ENCODE data around the gene NAALADL2. TPM values are rescaled to one million over a fixed set of nuclear protein-coding genes. Genes with fewer than 3 reads are reported as not detected.

The NAALADL2 gene
- total RNA-seq, 1 experiment from 2014 or later = not detected

DNA sequence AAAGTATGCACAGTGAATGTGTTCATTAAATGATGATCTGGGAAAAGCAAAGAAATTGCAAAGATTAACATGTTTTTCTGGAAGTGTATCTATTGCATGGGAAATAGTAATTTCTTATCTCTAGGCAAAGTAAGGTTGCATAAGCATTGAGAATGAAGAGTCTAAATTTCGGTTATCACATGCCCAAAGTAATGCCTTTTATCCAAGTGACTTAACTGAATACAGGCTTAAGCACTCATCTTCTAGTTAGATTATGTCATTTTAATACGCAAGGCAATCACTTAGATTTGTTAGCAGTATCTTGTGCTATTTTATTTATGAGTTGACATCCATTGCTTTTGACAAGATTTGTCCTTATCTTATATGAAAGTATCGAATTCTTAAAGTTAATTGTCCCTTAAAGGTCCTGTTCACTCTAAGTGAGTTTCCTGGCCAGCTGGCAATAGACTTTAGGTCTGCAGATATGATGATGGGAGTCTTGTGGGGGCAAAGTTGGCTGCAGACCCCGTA is 100.5 kb downstream of the NAALADL2 start:
- Histone ChIP-seq H3K4me2 (ENCODE audit: low read depth, low read length, poor library complexity, severe bottlenecking) (no peak overlapping the region), H3K79me2 (ENCODE audit: low read length) (no peaks in the 10 kb centered on the region), H2AFZ (ENCODE audit: low read length) (no peak overlapping the region), H4K20me1 (ENCODE audit: insufficient read depth, low read depth, low read length) (no peaks in the 10 kb centered on the region), H3K9me2 (replicated peaks; ENCODE audit: insufficient read depth, low read length) (no peaks in the 10 kb centered on the region), H3K27ac (ENCODE audit: low read length) (no peak overlapping the region), H3K36me3 (ENCODE audit: insufficient read depth, low read length) (no peaks in the 10 kb centered on the region), H3K9ac (ENCODE audit: low read length) (no peak overlapping the region), H3K27me3 (ENCODE audit: low read length) (no peaks in the 10 kb centered on the region), H3K4me3 (ENCODE audit: low read length) (no peak overlapping the region), H3K9me3 (ENCODE audit: low read length) (peaks cover 29% of the 10 kb centered on the region), H3K4me1 (ENCODE audit: low read length) (no peaks in the 10 kb centered on the region)
- no peak for DNase-seq

DNA sequence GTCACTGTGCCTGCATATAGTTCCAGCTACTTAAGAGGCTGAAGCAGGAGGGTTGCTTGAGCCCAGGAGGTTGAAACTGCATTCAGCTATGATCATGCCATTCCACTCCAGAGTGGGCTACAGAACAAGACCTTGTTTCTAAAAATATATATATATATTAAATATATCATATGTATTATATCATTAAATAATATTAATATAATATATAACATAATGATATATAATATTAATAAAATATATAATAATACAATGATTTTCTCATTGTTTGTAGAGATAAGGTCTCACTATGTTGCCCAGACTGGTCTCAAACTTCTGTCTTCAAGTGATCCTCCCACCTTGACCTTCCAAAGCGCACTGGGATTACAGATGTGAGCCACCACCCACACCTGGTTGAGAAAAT is 101.8 kb downstream of the NAALADL2 start:
- H3K27ac ChIP-seq (ENCODE audit: low read length) = no peak overlapping the region
- no peak for DNase-seq

DNA sequence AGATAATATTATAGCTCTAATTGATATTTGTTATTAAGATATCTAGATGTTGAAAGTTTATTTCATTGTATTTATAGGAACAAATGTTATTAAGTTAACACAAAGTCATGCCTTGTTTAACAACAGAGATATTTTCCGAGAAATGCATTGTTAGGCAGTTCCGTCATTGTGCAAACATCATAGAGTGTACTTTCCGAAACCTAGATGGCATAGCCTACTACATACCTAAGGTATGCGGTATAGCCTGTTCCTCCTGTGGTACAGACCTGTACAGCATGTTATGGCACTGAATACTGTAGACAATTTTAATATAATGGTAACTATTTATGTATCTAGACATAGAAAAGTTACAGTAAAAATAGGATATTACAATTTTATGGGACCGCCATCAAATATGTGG is 114.3 kb downstream of the NAALADL2 start:
- Histone ChIP-seq H3K79me2 (ENCODE audit: low read length) (no peaks in the 10 kb centered on the region), H3K4me3 (ENCODE audit: low read length) (no peak overlapping the region), H3K9ac (ENCODE audit: low read length) (no peak overlapping the region), H3K27me3 (ENCODE audit: low read length) (no peaks in the 10 kb centered on the region), H2AFZ (ENCODE audit: low read length) (no peak overlapping the region), H3K4me2 (ENCODE audit: low read depth, low read length, poor library complexity, severe bottlenecking) (no peak overlapping the region), H4K20me1 (ENCODE audit: insufficient read depth, low read depth, low read length) (no peaks in the 10 kb centered on the region), H3K9me2 (replicated peaks; ENCODE audit: insufficient read depth, low read length) (no peaks in the 10 kb centered on the region), H3K27ac (ENCODE audit: low read length) (no peak overlapping the region), H3K36me3 (ENCODE audit: insufficient read depth, low read length) (no peaks in the 10 kb centered on the region), H3K4me1 (ENCODE audit: low read length) (no peaks in the 10 kb centered on the region), H3K9me3 (ENCODE audit: low read length) (peaks cover 21% of the 10 kb centered on the region)
- no peak for DNase-seq

More for the DNA sequence above, 101.8 kb downstream of the NAALADL2 start:
- Histone ChIP-seq H3K27me3 (ENCODE audit: low read length) (no peaks in the 10 kb centered on the region), H3K4me1 (ENCODE audit: low read length) (no peaks in the 10 kb centered on the region), H2AFZ (ENCODE audit: low read length) (no peak overlapping the region), H3K4me3 (ENCODE audit: low read length) (no peak overlapping the region), H3K9me3 (ENCODE audit: low read length) (peaks cover 24% of the 10 kb centered on the region; the same call in 1 of the 2 replicates), H3K79me2 (ENCODE audit: low read length) (no peaks in the 10 kb centered on the region), H3K9ac (ENCODE audit: low read length) (no peak overlapping the region), H3K9me2 (replicated peaks; ENCODE audit: insufficient read depth, low read length) (no peaks in the 10 kb centered on the region), H3K36me3 (ENCODE audit: insufficient read depth, low read length) (no peaks in the 10 kb centered on the region), H4K20me1 (ENCODE audit: insufficient read depth, low read depth, low read length) (no peaks in the 10 kb centered on the region), H3K4me2 (ENCODE audit: low read depth, low read length, poor library complexity, severe bottlenecking) (no peak overlapping the region)

DNA sequence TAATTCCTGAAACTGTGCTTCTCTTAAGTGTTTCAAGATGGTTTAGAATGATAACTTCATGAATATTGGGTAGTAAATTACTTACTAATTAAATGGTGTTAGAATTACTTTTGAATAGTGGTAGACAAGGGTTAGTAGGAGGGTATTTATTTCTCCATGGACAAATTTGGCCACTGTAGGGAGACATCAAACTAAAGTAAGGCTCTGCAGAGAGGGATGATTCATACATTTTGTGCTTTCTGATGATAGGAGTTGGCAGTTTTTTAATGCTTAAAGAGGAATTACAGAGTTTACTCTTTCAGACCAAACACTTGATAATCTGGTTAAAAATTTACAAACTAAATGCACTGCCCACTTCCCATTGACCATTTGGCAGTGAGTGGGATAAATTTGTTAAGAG is 127.6 kb downstream of the NAALADL2 start:
- no peaks in the 10 kb centered on the region for H3K4me1 ChIP-seq (ENCODE audit: low read length)
- no peak for DNase-seq
- H4K20me1 ChIP-seq (ENCODE audit: insufficient read depth, low read depth, low read length) = no peaks in the 10 kb centered on the region
- H3K27ac ChIP-seq (ENCODE audit: low read length) = no peak overlapping the region
- no peaks in the 10 kb centered on the region for H3K36me3 ChIP-seq (ENCODE audit: insufficient read depth, low read length)
- no peak overlapping the region for H3K4me3 ChIP-seq (ENCODE audit: low read length)
- H3K9ac ChIP-seq (ENCODE audit: low read length) = no peak overlapping the region
- no peak overlapping the region for H2AFZ ChIP-seq (ENCODE audit: low read length)
- H3K9me3 ChIP-seq (ENCODE audit: low read length) = peaks cover 13% of the 10 kb centered on the region
- no peaks in the 10 kb centered on the region for H3K9me2 ChIP-seq (replicated peaks; ENCODE audit: insufficient read depth, low read length)
- H3K4me2 ChIP-seq (ENCODE audit: low read depth, low read length, poor library complexity, severe bottlenecking) = no peak overlapping the region
- no peaks in the 10 kb centered on the region for H3K79me2 ChIP-seq (ENCODE audit: low read length)
- no peaks in the 10 kb centered on the region for H3K27me3 ChIP-seq (ENCODE audit: low read length)

DNA sequence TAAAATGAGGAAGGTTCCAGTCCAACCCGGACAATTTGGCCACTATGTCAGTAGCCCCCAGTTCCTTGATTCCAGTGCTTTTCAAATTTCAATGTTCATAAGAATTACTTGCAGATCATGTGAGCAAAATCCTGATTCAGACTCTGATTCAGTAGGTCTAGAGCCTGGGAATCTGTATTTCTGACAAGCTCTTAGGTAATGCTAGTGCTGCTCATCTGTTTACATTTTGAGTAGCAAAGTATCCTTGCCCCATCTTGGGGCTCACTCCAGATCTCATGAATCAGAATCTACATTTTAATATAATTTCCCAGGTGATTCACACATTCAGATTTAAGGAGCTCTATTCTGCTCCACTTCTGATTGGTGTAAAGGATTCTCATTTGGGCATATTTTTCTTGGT is 142.0 kb downstream of the NAALADL2 start:
- Histone ChIP-seq H3K9me3 (ENCODE audit: low read length) (peaks cover 32% of the 10 kb centered on the region), H3K9ac (ENCODE audit: low read length) (no peak overlapping the region), H3K27me3 (ENCODE audit: low read length) (no peaks in the 10 kb centered on the region), H4K20me1 (ENCODE audit: insufficient read depth, low read depth, low read length) (no peaks in the 10 kb centered on the region), H3K79me2 (ENCODE audit: low read length) (no peaks in the 10 kb centered on the region), H2AFZ (ENCODE audit: low read length) (no peak overlapping the region), H3K27ac (ENCODE audit: low read length) (no peak overlapping the region), H3K4me1 (ENCODE audit: low read length) (no peaks in the 10 kb centered on the region), H3K4me3 (ENCODE audit: low read length) (no peak overlapping the region), H3K9me2 (replicated peaks; ENCODE audit: insufficient read depth, low read length) (no peaks in the 10 kb centered on the region), H3K36me3 (ENCODE audit: insufficient read depth, low read length) (no peaks in the 10 kb centered on the region), H3K4me2 (ENCODE audit: low read depth, low read length, poor library complexity, severe bottlenecking) (no peak overlapping the region)
- no peak for DNase-seq

DNA sequence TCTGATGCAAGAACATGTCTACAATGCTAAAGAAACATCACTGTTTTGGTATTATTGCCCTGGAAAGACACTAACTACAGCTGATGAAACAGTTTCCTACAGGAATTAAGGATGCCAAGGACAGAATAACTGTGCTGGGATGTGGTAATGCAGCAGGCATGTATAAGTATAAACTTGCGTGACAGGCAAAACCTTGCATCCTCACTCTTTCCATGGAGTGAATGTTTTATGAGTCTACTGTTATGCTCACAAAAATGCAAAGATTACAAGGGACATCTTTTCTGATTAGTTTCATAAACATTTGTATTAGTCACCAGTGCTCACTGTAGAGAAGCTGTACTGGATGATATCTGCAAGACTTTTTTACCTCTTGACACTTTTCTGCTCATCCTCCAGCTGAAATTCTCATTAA is 143.6 kb downstream of the NAALADL2 start:
- no peaks in the 10 kb centered on the region for H4K20me1 ChIP-seq (ENCODE audit: insufficient read depth, low read depth, low read length)
- no peak for DNase-seq
- H3K4me2 ChIP-seq (ENCODE audit: low read depth, low read length, poor library complexity, severe bottlenecking) = no peak overlapping the region
- H3K4me3 ChIP-seq (ENCODE audit: low read length) = no peak overlapping the region
- no peaks in the 10 kb centered on the region for H3K36me3 ChIP-seq (ENCODE audit: insufficient read depth, low read length)
- H3K9me2 ChIP-seq (replicated peaks; ENCODE audit: insufficient read depth, low read length) = no peaks in the 10 kb centered on the region
- no peaks in the 10 kb centered on the region for H3K4me1 ChIP-seq (ENCODE audit: low read length)
- no peaks in the 10 kb centered on the region for H3K79me2 ChIP-seq (ENCODE audit: low read length)
- no peak overlapping the region for H3K27ac ChIP-seq (ENCODE audit: low read length)
- H3K9me3 ChIP-seq (ENCODE audit: low read length) = peaks cover 29% of the 10 kb centered on the region
- H3K27me3 ChIP-seq (ENCODE audit: low read length) = no peaks in the 10 kb centered on the region
- no peak overlapping the region for H3K9ac ChIP-seq (ENCODE audit: low read length)
- H2AFZ ChIP-seq (ENCODE audit: low read length) = no peak overlapping the region

DNA sequence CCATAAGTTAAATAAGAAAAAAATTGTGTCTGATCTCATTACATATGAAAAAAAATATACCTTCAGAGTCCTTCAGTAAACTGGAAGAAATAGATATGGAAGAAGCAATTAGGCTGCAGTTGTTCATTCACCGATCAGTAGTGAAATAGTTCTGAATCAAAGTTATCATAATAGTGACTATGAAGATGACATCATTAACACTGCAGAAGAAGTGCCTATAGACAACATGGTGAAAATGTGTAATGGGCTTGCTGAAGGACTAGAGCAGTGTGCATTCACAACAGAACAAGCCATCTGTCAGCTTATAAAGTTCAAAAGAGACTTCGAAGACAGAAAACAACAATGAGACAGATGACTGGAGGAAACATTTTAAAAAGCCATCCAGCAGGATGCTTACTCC is 144.5 kb downstream of the NAALADL2 start:
- Histone ChIP-seq H3K9me3 (ENCODE audit: low read length) (peaks cover 27% of the 10 kb centered on the region), H2AFZ (ENCODE audit: low read length) (no peak overlapping the region), H3K9me2 (replicated peaks; ENCODE audit: insufficient read depth, low read length) (no peaks in the 10 kb centered on the region), H3K4me1 (ENCODE audit: low read length) (no peaks in the 10 kb centered on the region), H3K9ac (ENCODE audit: low read length) (no peak overlapping the region), H3K79me2 (ENCODE audit: low read length) (no peaks in the 10 kb centered on the region), H3K4me2 (ENCODE audit: low read depth, low read length, poor library complexity, severe bottlenecking) (no peak overlapping the region), H3K27ac (ENCODE audit: low read length) (no peak overlapping the region), H4K20me1 (ENCODE audit: insufficient read depth, low read depth, low read length) (no peaks in the 10 kb centered on the region), H3K36me3 (ENCODE audit: insufficient read depth, low read length) (no peaks in the 10 kb centered on the region), H3K27me3 (ENCODE audit: low read length) (no peaks in the 10 kb centered on the region), H3K4me3 (ENCODE audit: low read length) (no peak overlapping the region)
- DNase-seq = no peak

DNA sequence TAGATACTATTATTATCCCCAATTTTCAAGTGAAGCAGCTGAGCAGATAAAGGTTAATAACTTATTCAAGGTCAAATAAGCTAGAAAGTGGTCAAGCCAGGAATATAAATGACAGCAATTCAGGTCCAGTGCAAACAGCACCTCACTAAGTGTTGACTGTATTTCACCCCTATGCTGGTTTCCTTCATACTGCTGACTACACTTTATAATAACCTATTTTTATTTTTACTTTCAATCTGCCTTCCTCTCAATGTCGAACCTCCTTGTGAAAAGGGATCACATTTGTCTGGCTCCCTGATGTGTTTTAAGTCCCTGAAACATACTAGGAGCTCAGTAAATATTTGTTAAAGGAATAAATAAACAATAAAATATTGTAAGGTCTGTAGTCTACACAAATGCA is 146.1 kb downstream of the NAALADL2 start:
- H2AFZ ChIP-seq (ENCODE audit: low read length) = no peak overlapping the region
- no peaks in the 10 kb centered on the region for H4K20me1 ChIP-seq (ENCODE audit: insufficient read depth, low read depth, low read length)
- peaks cover 26% of the 10 kb centered on the region for H3K9me3 ChIP-seq (ENCODE audit: low read length)
- H3K27ac ChIP-seq (ENCODE audit: low read length) = no peak overlapping the region
- no peak overlapping the region for H3K4me2 ChIP-seq (ENCODE audit: low read depth, low read length, poor library complexity, severe bottlenecking)
- H3K9me2 ChIP-seq (replicated peaks; ENCODE audit: insufficient read depth, low read length) = no peaks in the 10 kb centered on the region
- no peak overlapping the region for H3K9ac ChIP-seq (ENCODE audit: low read length)
- no peaks in the 10 kb centered on the region for H3K36me3 ChIP-seq (ENCODE audit: insufficient read depth, low read length)
- H3K4me3 ChIP-seq (ENCODE audit: low read length) = no peak overlapping the region
- no peaks in the 10 kb centered on the region for H3K27me3 ChIP-seq (ENCODE audit: low read length)
- no peak for DNase-seq
- no peaks in the 10 kb centered on the region for H3K4me1 ChIP-seq (ENCODE audit: low read length)
- no peaks in the 10 kb centered on the region for H3K79me2 ChIP-seq (ENCODE audit: low read length)

DNA sequence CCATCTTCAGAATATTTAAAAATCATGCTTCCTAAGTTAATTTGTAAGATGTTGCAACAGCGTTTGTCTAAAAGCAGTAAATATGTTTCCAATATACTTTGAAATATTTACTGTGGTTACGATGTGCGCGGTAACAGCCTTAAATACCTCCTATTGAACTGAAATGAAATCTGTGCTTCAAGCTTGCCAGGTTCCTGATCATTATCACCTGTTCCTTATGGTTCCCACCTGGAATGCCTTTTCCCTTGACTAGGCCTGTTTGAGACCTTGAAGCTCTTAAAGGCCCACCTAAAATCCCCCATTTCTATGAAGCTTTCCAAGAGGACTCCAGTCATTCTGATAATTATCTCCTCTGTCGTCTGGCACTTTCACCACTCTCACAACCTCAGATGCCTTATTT is 146.7 kb downstream of the NAALADL2 start:
- Histone ChIP-seq H3K27me3 (ENCODE audit: low read length) (no peaks in the 10 kb centered on the region), H4K20me1 (ENCODE audit: insufficient read depth, low read depth, low read length) (no peaks in the 10 kb centered on the region), H3K4me1 (ENCODE audit: low read length) (no peaks in the 10 kb centered on the region), H3K9ac (ENCODE audit: low read length) (no peak overlapping the region), H3K79me2 (ENCODE audit: low read length) (no peaks in the 10 kb centered on the region), H3K27ac (ENCODE audit: low read length) (no peak overlapping the region), H3K9me3 (ENCODE audit: low read length) (peaks cover 26% of the 10 kb centered on the region), H3K9me2 (replicated peaks; ENCODE audit: insufficient read depth, low read length) (no peaks in the 10 kb centered on the region), H3K4me3 (ENCODE audit: low read length) (no peak overlapping the region), H3K36me3 (ENCODE audit: insufficient read depth, low read length) (no peaks in the 10 kb centered on the region), H2AFZ (ENCODE audit: low read length) (no peak overlapping the region), H3K4me2 (ENCODE audit: low read depth, low read length, poor library complexity, severe bottlenecking) (no peak overlapping the region)
- DNase-seq = no peak
